Esophagus muscularis mucosa (tissue), 4 donors: ENCODE data around the gene CST8. TPM values are rescaled to one million over a fixed set of nuclear protein-coding genes. Genes with fewer than 3 reads are reported as not detected.

Experiments
- DNase-seq: peaks from one replicate; pipeline ENCODE4 v3.0.0-alpha.2; 2017; ENCODE audit errors: extremely low spot score
- H3K27ac ChIP-seq, 4 donors: fragments of 200-600 bp; sonication (generic); replicated peaks in 1 of 4; 1 replicate in 3 of 4; 2 replicates in 1 of 4; pipeline ENCODE4 v1.5.1; 2016 to 2019; ENCODE audit warnings: mild to moderate bottlenecking in 1 of 4
- H3K27me3 ChIP-seq, 4 donors: fragments of 200-600 bp; sonication (generic); one replicate each; pipeline versions ENCODE4 v1.5.1 to v1.6.0; 2016 to 2019
- H3K36me3 ChIP-seq, 4 donors: fragments of 200-600 bp; sonication (generic); one replicate each; pipeline ENCODE4 v1.5.1; 2016 to 2019
- H3K4me1 ChIP-seq, 4 donors: fragments of 200-600 bp; sonication (generic); one replicate each; pipeline ENCODE4 v1.5.1; 2016 to 2019
- H3K4me3 ChIP-seq, 4 donors: fragments of 200-600 bp; sonication (generic); 1 replicate in 2 of 4; 2 replicates in 2 of 4; pipeline ENCODE4 v1.5.1; 2016 to 2019; ENCODE audit warnings: mild to moderate bottlenecking in 4 of 4, moderate library complexity in 1 of 4
- H3K9me3 ChIP-seq, 4 donors: fragments of 200-600 bp; sonication (generic); 1 replicate in 3 of 4; 2 replicates in 1 of 4; pipeline ENCODE4 v1.5.1; 2016 to 2019
- CTCF ChIP-seq, 3 experiments: fragments of 200-600 bp in 2 of 3; fragments of 450-650 bp in 1 of 3; sonication (generic) in 2 of 3; IDR thresholded peaks; one replicate each; pipeline ENCODE4 v1.5.1; 2017 to 2019; ENCODE audit warnings: antibody characterized with exemption in 3 of 3, mild to moderate bottlenecking in 2 of 3, moderate library complexity in 1 of 3
- EP300 ChIP-seq: sonication (generic); formaldehyde crosslinking; IDR thresholded peaks from one replicate; pipeline ENCODE4 v1.6.1; 2017; ENCODE audit warnings: antibody characterized with exemption
- POLR2A ChIP-seq: fragments of 450-650 bp; IDR thresholded peaks from one replicate; pipeline ENCODE4 v1.6.1; 2017; ENCODE audit warnings: antibody characterized with exemption, moderate library complexity, mild to moderate bottlenecking, low read depth
- POLR2AphosphoS5 ChIP-seq, 2 donors: sonication (generic); formaldehyde crosslinking; IDR thresholded peaks; one replicate each; pipeline ENCODE4 v1.6.1; 2017; ENCODE audit warnings: antibody characterized with exemption in 2 of 2
- WGBS: methylation state at CpG from one replicate; pipeline ENCODE4 v1.1.5; 2018; 5-methylcytosine and 5-hydroxymethylcytosine counted together
- intact Hi-C: fragments of 100-400 bp; cut with DNase I; formaldehyde crosslinking; loops from one replicate; pipeline ENCODE4 v1.15.1; 2023
- total RNA-seq, 4 donors: library from RNA; depleted of rRNA; stranded (reverse); fragments of >200 nt; gene quantifications; one replicate each; pipeline versions ENCODE4 v1.1.0 to v1.2.1, GENCODE V29; 2016

Gene CST8
- total RNA-seq, 4 donors from 2014 or later = not detected

- peaks cover 0 to 8% (median 0%) of the 10 kb centered on the region in 4 donors for H3K4me1 ChIP-seq
- no peaks in the 10 kb centered on the region for H3K36me3 ChIP-seq
- intact Hi-C loops = no loop called here
- WGBS = 91% methylated on average over 4 of the region's 4 CpGs
- no peak overlapping the region for H3K27ac ChIP-seq
- TF ChIP-seq POLR2A (no peak), EP300 (no peak), POLR2AphosphoS5 (IDR thresholded peaks at IDR 0.05) (no peak), CTCF (IDR thresholded peaks at IDR 0.05) (no peak)
- no peaks in the 10 kb centered on the region for H3K9me3 ChIP-seq
- no peak for DNase-seq
- no peak overlapping the region for H3K4me3 ChIP-seq
- peaks cover 0 to 20% (median 0%) of the 10 kb centered on the region in 4 donors for H3K27me3 ChIP-seq
Measured at GRCh38 chr20:23501926-23502325, 11.0 kb downstream of the CST8 start.

- intact Hi-C loops = no loop called here
- Histone ChIP-seq H3K9me3 (no peaks in the 10 kb centered on the region), H3K36me3 (no peaks in the 10 kb centered on the region), H3K27me3 (peaks cover 0 to 20% (median 0%) of the 10 kb centered on the region in 4 donors), H3K27ac (no peak overlapping the region), H3K4me1 (peaks cover 0 to 8% (median 0%) of the 10 kb centered on the region in 4 donors), H3K4me3 (no peak overlapping the region)
- no peak for DNase-seq
- no peak for TF ChIP-seq POLR2A
- no peak for TF ChIP-seq EP300
- no peak for TF ChIP-seq CTCF (IDR thresholded peaks at IDR 0.05)
- no peak for TF ChIP-seq POLR2AphosphoS5 (IDR thresholded peaks at IDR 0.05)
- WGBS = 82% methylated on average over 14 of the region's 14 CpGs
Measured at GRCh38 chr20:23503649-23504048, 12.7 kb downstream of the CST8 start.

GRCh38 chr20:23507346-23507745, 16.4 kb downstream of the CST8 start:
- TF ChIP-seq CTCF (IDR thresholded peaks at IDR 0.05) (no peak), POLR2A (no peak), POLR2AphosphoS5 (IDR thresholded peaks at IDR 0.05) (no peak), EP300 (no peak)
- Histone ChIP-seq H3K4me3 (no peak overlapping the region), H3K9me3 (no peaks in the 10 kb centered on the region), H3K27me3 (peaks cover 0 to 5% (median 0%) of the 10 kb centered on the region in 4 donors), H3K4me1 (no peaks in the 10 kb centered on the region), H3K27ac (no peak overlapping the region), H3K36me3 (no peaks in the 10 kb centered on the region)
- no peak for DNase-seq
- 92% methylated on average over 6 of the region's 6 CpGs for WGBS
- intact Hi-C loops = no loop called here

- DNase-seq = peak; percentile 81
- no peaks in the 10 kb centered on the region for H3K9me3 ChIP-seq
- TF ChIP-seq POLR2A (no peak), POLR2AphosphoS5 (IDR thresholded peaks at IDR 0.05) (no peak), EP300 (no peak), CTCF (IDR thresholded peaks at IDR 0.05) (no peak)
- no peaks in the 10 kb centered on the region for H3K4me1 ChIP-seq
- no peak overlapping the region for H3K4me3 ChIP-seq
- WGBS = 51% methylated on average over 8 of the region's 8 CpGs
- intact Hi-C loops = no loop called here
- H3K27ac ChIP-seq = no peak overlapping the region
- peaks cover 0 to 5% (median 0%) of the 10 kb centered on the region in 4 donors for H3K27me3 ChIP-seq
- no peaks in the 10 kb centered on the region for H3K36me3 ChIP-seq
Measured at GRCh38 chr20:23508449-23509229, 17.7 kb downstream of the CST8 start.
